Measurements from ENCODE around the gene KIDINS220.

The KIDINS220 gene

DNA sequence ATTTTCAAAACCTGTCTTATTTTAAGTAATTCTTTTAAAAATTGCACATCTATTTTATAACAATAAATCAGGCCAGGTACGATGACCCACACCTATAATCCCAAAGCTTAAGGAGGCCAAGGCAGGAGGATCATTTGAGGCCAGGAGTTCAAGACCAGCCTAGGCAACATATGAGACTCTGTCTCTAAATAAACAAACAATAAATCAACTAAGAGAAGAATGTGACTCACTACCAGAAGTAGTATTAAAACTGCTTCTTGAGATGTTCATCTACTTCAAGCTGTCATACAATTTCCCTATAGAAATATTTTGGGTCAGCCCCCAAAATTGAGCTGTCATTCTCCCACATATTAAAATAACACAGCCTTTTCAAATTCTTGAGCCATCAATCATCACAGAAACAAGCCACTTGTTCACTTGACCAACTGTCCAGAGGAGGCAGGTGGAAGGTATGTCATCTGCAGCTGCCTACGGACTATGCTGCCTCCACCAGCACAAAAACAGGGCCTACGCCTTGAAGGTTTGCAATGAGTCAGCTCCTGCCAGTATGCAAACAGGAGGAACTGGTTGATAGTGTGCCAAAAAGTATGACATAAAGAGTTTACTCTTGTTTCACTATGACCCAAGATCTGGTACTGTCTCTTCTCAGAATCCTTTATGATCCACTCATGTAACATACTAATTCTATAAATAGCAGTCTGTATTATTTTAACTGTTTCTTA lies 33.6 kb downstream of the KIDINS220 start:
- DNase-seq: peak; percentile 50

DNA sequence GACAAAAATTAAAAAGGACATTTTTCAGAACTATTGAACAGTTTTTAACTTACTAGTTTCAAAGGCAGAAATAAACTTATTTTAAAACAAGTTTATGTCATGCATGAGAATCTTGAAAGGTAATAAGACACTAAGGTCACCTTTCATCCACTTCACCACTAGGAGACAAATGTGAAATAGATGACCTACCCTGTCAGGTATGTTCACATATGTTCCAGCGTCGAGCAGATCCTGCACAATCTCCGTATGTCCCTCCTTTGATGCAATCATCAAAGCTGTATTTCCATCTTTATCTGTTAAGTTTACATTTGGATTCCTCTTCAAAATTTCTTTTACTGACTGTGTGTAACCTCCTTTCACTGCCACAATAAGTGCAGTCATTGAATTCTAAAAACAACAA lies 34.7 kb downstream of the KIDINS220 start:
- DNase-seq: no peak

DNA sequence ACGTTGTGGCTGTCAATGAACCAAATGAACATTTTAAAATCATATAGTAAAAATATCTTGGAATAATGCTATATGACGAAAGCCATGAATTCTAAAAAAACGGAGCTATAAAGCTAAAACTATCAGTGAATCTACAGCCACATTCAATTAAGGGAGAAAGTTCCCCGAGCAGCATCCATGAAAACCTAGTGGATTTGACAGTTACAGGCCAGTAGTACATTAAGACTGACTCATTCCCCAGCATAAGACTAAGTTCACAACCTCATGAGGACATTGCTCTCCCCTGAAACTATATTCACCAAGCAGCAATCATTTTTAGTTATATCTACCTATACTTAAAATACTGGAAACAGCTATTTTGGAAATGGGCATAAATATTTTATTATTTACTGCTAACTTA lies 36.6 kb downstream of the KIDINS220 start:
- DNase-seq: no peak

DNA sequence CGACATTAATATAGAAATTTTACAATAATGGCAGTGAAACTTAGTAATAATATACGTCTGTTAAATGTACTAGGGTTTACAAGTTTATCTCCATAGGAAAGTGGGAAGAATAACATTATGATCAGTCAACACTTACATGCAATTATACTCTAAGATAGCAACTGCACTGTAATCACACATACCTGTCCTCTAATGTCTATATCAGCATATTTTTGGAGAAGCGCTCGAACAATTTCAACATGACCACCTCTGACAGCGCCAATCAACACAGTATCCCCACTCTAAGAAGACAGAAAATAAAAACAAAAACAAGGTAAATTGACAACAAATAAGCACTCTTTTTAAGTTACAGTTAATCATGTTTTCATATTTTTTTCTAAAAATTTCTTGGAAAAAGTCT lies 37.2 kb downstream of the KIDINS220 start:
- no peak for DNase-seq

DNA sequence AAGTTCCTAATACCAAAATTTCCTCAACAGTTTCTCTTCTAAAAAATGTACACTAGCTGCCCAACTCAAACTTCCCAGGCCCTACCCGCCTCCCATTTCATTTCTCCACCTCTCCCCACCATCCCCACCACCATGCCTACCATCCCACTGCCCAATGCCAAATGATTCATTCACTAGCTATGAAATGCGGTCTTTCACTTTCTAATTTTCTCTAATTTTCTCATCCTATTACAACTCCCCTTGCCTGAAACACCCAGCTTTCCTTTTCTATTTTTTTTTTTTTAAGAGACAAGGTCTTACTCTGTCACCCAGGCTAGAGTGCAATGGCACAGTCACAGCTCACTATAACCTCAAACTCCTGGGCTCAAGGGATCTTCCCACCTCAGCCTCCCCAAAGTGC lies 38.4 kb downstream of the KIDINS220 start:
- DNase-seq: no peak

DNA sequence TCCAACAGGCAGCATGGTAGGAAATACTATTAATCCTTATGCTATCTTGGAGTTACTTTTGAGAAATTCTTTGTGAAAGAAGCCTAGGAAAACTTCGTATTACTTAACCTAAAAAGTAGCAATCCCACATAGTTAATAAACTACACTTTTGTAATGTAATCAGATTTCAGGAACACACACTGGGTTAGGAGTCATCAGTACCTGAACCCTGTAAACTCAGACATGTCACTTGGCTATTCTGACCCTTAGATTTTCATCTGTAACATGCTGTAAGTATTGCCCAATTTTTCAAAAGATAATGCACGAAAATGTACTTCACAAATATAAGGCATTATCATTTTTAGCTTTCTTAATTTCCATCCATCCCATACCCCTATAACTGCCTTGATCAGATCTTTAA lies 39.0 kb downstream of the KIDINS220 start:
- no peak for DNase-seq

DNA sequence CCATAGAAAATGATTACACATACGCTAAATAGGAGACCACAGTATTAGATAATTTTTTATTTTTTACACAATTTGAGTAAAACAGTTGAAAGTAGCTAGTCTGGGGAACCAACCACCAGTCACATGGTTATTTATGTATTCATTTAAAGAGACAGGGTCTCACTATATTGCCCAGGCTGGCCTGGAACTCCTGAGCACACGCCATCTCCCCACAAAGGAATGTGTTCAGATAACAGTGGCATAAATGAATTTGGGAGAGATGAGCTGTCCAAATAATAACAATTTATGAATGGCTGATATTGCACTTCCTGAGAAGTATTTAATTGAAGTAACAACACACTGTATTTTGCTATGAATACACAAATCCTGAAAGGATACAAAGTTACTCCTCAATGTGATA lies 39.7 kb downstream of the KIDINS220 start:
- no peak for DNase-seq

DNA sequence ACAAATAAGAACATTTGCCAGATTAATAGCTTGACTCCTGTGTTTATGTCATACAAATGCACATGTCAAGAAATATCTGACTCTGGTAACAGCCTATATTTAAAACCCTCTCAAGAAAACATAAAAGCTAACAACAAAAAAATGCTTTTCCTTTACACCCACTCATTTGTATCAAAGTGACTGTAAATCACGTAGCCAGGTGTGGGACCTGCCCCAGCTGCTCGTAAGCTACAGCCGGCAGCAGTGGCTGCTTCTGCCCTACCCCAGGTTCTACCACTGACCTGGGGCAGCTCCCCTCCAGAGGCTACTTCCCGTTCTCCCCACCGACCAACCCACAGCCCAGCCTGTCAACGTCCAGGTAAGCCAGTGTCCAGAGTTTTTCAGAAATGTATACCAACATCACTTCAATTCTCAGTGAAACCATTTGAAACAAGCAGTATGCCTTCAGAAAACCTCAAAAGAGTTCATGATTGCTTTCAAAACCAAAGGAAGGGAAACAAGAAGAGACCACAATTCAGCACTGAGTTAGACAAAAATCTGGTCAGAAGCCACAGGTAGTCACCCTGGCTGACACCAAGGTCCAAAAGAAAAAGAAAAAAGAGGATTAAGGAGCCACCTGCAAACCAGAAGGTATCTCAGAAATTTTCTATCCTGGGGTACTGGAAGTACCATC lies 40.4 kb downstream of the KIDINS220 start:
- DNase-seq: no peak

DNA sequence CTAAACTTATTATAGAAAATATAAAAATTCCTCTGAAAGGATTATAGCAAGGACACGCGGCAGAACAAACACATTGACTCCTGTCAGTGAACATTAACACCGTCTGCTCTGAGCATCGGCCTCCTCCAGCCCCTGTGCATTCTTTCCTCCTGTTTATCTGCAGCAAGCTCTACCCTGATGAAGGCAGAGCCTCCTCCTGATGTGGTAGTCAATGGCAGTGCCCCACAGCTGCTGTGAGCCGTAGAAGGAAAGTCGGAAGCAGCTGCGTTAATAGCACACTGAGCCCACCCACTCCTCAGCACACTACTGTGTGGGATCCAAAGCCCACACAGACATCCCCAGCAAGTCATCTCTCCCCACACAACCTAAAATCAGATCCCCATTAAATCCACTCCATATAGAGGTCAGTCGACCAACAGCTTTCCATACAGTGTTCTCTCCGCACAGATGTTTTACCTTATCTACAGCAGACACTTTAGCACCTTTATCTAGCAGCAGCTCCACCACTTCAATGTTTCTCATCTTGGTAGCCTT lies 41.0 kb downstream of the KIDINS220 start:
- no peak for DNase-seq

DNA sequence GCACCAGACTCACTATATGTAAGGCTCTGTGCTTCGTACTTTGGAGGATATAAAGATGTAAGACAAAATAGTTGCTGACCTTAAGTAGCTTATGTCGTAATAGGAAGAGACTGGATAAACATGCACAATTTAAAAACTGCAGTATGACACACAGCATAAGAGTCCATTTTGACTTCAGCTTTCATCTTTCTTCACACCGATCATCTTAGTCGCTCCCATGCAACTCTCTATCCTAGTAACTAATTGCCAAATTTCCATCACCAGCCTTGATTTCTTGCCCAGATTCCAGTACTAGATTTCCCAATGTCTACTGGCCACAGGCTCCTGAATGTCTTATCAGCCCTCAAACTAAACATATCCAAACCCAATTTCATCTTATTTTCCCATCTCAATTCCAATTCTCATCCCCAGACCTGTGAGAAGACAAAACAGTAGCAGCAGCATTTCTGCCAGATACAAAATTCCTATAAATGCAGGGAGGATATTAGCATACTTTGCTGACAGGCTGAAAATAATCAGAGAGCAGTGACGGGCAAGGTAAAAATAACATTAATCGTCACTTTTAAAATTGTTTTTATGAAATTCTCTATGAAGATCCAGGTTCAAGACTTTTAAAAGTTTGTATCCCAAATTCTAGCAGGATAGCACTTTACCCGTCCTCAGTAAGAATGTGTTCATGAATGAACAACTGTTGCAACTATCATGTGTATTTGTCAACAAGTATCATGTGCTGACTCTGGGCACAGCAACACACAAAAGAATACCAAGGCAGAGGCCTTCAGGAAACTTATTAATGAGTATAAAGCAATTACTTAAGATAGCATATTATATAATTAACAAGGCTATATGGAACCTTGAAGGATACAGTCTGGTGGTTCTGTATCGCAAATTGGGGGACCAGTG lies 42.2 kb downstream of the KIDINS220 start:
- DNase-seq: no peak

DNA sequence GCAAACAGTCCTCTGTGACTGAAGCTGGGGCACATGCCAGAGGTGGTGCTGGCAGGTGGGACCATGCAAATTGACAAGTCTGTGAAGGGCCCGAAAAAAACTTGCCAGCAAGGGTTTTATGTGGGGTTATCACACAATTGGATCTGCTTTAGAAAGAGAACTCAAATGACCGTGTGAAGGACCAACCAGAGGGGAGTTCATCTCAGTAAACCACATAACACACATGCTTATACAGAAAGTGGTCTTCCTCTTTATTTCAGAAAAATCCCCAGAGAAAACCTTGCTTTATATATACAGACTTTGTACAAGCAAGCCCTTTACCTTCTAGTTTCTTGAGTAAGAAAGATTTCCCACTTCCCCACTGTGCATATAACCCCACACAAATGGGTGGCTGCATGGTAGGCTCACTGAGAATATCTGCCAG lies 46.7 kb downstream of the KIDINS220 start:
- DNase-seq: no peak

DNA sequence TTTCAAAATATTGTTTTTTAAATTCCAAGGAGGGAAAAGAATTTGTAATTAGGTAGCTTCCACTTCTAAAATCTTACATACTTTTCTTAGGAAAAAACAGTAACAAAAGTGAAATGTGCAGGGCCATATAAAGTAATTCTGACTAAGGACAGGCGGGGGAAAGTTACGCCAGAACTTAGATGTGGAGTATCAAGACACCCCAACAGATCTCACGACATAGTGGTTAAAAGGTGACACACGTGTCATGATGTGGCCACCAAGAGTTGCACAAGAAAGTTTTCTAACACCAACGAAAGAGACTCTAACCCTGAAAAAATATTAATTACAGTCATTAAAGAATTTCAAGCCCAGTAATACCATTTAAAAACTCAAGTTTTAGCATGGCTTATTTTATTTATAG lies 51.0 kb downstream of the KIDINS220 start:
- DNase-seq: no peak

DNA sequence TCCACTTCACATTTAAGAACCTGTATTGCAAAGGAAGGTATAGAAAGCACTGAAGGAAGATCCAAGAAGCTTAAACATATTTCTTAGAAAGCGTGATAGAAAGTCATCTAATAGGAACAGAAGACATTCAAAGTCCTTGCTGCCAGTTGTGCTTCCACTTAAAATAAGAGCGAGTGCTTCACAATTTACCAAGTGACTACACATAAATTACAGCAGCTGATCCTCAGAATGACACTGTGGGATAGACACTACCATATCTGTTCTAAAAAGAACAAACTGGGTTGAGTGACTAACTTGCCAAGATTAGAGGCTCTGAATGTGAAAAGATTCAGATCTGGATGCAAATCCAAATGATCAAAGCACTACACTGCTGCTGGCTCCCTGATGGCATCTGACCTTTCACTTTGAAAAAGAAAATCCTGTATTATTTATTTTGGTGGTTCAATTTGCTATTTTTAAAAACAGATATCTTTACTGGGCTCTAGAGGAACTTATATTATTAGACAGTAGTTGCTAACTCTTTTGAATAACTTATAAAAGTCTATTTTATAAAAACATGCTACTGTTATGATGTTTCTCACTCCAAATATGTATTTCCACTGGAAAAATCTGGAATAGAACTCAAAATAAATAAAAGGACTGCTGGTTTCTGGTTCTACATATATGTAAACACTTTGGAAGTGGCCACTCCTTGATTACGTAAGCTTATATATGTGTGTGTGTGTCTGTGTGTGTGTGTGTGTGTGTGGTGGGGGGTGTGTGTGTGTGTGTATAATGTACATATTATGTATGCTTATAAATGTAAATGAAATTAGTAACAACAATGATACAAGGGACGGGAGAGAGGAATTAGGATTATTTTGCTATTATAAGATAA lies 57.4 kb downstream of the KIDINS220 start:
- no peak for DNase-seq

DNA sequence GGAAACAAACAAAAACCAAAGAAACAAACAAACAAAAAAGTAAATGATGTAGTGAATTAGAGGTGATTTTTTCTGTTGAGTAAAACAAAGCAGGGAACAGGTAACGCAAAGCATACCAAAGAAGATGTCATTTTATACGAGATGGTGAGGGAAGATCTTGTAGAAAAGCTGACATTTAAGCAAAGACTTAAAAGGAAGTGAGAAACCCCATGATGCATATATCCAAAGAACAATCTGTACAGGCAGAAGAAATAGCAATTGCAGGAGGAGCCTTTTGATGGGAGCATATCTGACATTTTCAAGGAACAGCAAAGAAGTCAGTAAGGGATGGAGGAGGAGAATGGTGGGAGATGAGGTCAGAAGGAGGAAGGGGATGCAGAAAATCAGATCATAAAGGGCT lies 63.0 kb downstream of the KIDINS220 start:
- DNase-seq: no peak

DNA sequence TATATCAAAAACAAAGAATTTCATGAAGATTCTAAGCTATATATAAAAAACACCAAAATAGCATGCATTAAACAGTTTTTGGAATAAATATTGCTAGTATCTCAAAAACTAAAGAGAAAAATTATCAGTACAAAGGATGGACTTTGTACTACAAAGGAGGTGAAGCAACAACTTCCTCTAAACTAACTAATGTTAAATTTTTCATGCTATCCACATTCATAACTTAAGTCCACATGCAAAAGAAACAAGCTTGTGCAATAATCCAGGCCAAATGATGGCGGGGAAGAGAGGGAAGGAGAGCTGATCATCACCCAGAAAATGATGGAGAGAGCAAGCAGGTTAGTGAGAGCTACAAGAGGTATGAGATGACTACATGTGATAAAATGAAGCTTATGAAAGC lies 70.1 kb downstream of the KIDINS220 start:
- DNase-seq: no peak

DNA sequence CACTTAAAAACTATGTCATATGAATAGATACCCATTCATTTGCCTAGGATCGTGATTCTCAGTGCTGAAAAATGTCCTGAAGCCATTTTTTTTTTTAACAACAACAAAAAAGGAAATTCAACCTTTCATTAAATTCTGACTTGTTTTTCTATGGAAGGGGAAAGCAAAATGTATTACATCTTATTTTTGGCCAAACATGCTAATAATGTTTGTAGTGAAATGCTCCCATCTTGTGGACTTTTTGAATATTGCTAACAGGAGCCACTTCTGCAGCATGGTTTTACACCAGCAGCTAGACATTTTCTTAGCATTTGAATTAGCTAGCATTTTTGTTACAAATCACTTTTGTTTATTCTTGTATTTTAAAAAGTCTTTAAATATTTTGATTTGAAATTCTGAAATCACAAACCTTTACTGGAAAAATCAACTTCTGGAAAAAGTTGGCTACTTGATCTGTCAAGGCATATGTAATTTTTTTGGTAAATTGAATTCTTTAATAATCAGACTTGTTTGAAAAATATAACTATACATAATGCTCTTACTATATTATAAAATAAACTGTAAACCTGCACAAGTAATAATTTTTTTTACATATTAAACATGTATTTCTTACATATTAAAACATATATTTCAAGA lies 75.8 kb downstream of the KIDINS220 start:
- no peak for DNase-seq

DNA sequence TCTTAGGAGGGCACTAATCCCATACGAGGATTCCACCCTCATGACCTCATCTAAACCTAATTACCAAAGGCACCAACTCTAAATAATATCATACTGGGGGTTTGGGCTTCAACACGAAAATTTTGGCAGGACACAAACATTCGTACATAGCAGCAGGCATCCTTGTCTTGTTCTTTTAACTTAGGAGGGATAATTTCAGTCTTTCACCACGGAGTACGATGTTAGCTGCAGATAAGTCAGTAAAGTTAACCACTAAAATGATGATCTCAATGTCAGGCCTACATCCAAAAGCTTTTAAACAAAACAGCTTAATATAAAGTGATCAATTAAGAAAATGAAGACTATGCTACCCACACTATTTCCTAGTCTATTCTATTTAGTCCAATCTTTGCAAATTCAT lies 80.7 kb downstream of the KIDINS220 start:
- no peak for DNase-seq

DNA sequence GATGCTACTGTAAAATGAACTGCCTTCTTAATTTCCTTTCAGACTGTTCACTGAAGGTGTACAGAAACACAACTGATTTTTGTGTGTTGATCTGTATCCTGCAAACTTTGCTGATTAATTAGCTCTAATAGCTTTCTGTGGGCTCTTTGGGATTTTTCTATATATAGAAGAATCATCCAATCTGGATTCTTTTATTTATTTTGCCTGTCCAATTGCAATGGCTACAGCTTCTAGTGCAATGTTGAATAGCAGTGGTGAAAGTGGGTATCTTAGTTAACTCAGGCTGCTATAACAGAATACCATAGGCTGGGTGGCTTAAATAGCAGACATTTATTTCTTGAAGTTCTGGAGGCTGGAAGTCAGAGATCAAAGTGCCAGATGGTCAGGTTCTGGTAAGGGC lies 81.2 kb downstream of the KIDINS220 start:
- DNase-seq: no peak

DNA sequence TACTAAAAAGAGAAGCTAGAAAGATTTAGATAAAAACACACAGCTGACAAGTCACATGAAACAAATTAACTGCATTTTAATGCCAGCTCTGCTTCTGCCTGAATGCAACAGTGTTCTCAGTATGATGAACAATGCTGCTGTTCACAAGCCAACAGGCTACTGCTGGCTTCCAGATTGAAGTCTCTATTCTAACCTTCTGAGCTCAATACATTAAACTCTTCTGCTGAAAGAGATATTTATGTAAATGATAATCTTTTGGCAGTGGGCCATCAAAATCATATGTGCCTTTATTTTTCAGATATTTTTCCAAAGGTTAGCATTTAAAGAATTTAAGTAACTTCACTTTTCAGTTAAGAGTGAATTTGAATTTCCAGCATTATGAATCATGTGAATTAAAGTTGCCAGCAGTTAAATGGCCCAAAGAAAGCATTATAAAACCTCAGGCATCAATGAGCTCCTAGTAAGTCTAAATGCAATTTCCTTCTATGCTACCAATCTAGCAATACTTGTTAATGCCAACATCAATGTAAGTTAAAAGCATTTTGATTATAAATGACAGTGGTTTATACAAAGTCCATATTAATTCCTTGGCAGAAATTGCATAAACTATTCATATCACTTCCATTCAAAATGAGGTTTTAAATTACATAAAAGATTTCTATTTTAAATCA lies 83.2 kb downstream of the KIDINS220 start:
- no peak for DNase-seq

DNA sequence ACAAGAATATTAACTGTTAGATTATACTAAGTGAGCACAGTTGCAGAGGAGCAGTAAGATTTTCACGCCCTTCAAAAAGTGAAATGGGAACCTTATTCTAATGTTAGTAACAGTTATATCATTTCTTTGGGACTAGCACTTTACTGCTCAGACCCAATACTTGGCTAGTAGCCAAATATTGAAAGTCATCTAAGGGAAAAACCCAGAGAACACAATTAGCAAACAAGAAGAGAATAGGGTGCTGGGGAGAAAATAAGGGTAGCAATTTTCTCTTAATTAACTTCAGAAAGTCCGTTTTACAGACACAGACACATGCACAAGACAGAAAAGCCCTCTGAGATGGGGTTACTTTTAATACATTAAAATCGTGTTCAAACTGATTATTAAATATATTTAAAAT lies 83.8 kb downstream of the KIDINS220 start:
- no peak for DNase-seq

DNA sequence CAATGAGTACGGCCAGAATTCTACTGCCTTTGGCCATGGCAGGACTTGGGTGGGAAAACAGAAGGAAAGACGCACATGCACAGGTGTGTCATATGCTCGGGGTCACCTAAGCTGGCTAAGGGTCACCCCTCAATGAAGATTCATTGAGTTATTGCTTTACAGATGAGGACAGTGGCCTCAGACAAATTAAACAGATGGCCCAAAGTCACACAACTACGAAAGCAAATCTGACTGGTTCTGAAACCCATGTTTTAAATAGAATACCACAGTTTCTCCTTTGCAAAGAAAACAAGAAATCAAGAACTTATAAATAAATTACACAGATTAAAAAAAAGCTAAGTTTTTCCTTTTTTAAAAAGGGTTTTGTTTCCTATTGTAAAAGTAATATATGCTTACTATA lies 85.0 kb downstream of the KIDINS220 start:
- no peak for DNase-seq
